Neural cell (in vitro differentiated cells): Measurements from ENCODE around the gene CSRNP3.

ENCODE experiments used
- CTCF ChIP-seq: fragments of 450-650 bp; IDR thresholded peaks from 2 replicates; pipeline ENCODE4 v1.5.1; 2014; ENCODE audit warnings: antibody characterized with exemption, mild to moderate bottlenecking, moderate library complexity; ENCODE audit not compliant: poor library complexity, severe bottlenecking
- EP300 ChIP-seq: fragments of 450-650 bp; conservative IDR thresholded peaks from 2 replicates; pipeline ENCODE4 v1.6.1; 2014; ENCODE audit warnings: antibody characterized with exemption, mild to moderate bottlenecking, moderate library complexity; ENCODE audit not compliant: poor library complexity, severe bottlenecking
- EZH2 ChIP-seq: fragments of 200-600, 300-800 bp; shearing (Covaris generic), sonication (generic); IDR thresholded peaks from 2 replicates; pipeline ENCODE4 v1.6.1; 2014; ENCODE audit warnings: antibody characterized with exemption, low read length, borderline replicate concordance, mild to moderate bottlenecking; ENCODE audit not compliant: insufficient read depth, poor library complexity, severe bottlenecking
- TAF1 ChIP-seq: IDR thresholded peaks from 2 replicates; pipeline ENCODE4 v1.6.1; 2012; ENCODE audit warnings: low read depth

GRCh38 chr2:165440367-165440766 is 29.1 kb upstream of the CSRNP3 start:
- TF ChIP-seq TAF1 = no peak
- TF ChIP-seq EZH2 = no peak
- TF ChIP-seq EP300 = peak; percentile 90
- TF ChIP-seq CTCF = no peak
